GM18505 (cell line): ENCODE results near the gene AIM2.

Experiments used
- ATAC-seq: cut with Tn5 transposase; IDR thresholded peaks from one replicate; pipeline ENCODE4 v1.9.1; 2021; ENCODE audit not compliant: unreplicated experiment
- POLR2A ChIP-seq: IDR thresholded peaks from 4 replicates; pipeline ENCODE4 v1.6.1; 2011; ENCODE audit warnings: borderline replicate concordance; ENCODE audit not compliant: insufficient read depth, insufficient read length; ENCODE audit errors: extremely low read depth

The AIM2 gene

GRCh38 chr1:159025043-159025442 lies 51.5 kb downstream of the AIM2 start:
- TF ChIP-seq POLR2A: no peak
- no peak for ATAC-seq

GRCh38 chr1:159023723-159024122 lies 52.8 kb downstream of the AIM2 start:
- no peak for TF ChIP-seq POLR2A
- ATAC-seq: no peak

- TF ChIP-seq POLR2A: peak; percentile 78
- ATAC-seq: peak; percentile 94
Measured at GRCh38 chr1:159015440-159015909, 61.1 kb downstream of the AIM2 start.

- TF ChIP-seq POLR2A: no peak
- ATAC-seq: no peak
Measured at GRCh38 chr1:159014851-159015250, 61.7 kb downstream of the AIM2 start.

GRCh38 chr1:159014003-159014571 lies 62.5 kb downstream of the AIM2 start:
- ATAC-seq: no peak
- no peak for TF ChIP-seq POLR2A

GRCh38 chr1:159012495-159012894 lies 64.1 kb downstream of the AIM2 start:
- ATAC-seq: peak; percentile 39
- peak; percentile 32 for TF ChIP-seq POLR2A
